Caco-2 (cell line): ENCODE data around the gene TPD52L1. TPM values are rescaled to one million over a fixed set of nuclear protein-coding genes. Genes with fewer than 3 reads are reported as not detected.

Experiments used
- Bru-seq: library from RNA; stranded (reverse); fragments of 400-500 nt; gene quantifications from one replicate; lab custom pipeline; 2021; lab: Mats Ljungman, UMichigan
- BruChase-seq, 2 experiments: library from RNA; stranded (reverse); fragments of 400-500 nt; gene quantifications; one replicate each; lab custom pipeline; 2021; lab: Mats Ljungman, UMichigan
- BruUV-seq: library from RNA; stranded (reverse); fragments of 400-500 nt; replicated peaks from 2 replicates; lab custom pipeline; 2021; lab: Mats Ljungman, UMichigan
- CTCF ChIA-PET: fragments of 300-600 bp; sonication (Branson Sonifier 250); formaldehyde crosslinking; loops from one replicate; lab custom pipeline; 2022; ENCODE audit warnings: antibody characterized with exemption; lab: Charles Lee
- POLR2A ChIA-PET: fragments of 300-600 bp; sonication (Branson Sonifier 250); formaldehyde crosslinking; loops from one replicate; lab custom pipeline; 2022; ENCODE audit warnings: antibody characterized with exemption; lab: Charles Lee
- DNase-seq, 2 experiments: peaks; one replicate each; pipeline versions ENCODE4 v3.0.0 to v3.0.0-alpha.2; 2020 to 2022
- H3K27me3 ChIP-seq: replicated peaks from 2 replicates; pipeline ENCODE4 v1.6.0; 2011; ENCODE audit warnings: low read length; ENCODE audit not compliant: control insufficient read depth, insufficient read depth
- H3K36me3 ChIP-seq: 2 replicates; pipeline ENCODE4 v1.5.1; 2011; ENCODE audit warnings: low read length; ENCODE audit not compliant: control insufficient read depth, insufficient read depth
- H3K4me1 ChIP-seq: fragments of 250-450 bp; sonication (Bioruptor Pico); 2 replicates; pipeline ENCODE4 v1.5.1; 2020; ENCODE audit warnings: mild to moderate bottlenecking
- H3K4me3 ChIP-seq: 2 replicates; pipeline ENCODE4 v1.5.1; 2011; ENCODE audit warnings: low read depth, mild to moderate bottlenecking, control low read depth, low read length
- H3K9me3 ChIP-seq: fragments of 250-450 bp; sonication (Bioruptor Pico); 2 replicates; pipeline ENCODE4 v1.5.1; 2020; ENCODE audit warnings: mild to moderate bottlenecking, moderate library complexity
- H3K27ac Mint-ChIP-seq: one replicate; pipeline ENCODE4 v1.8.0; 2022; ENCODE audit warnings: mixed read lengths; ENCODE audit not compliant: unreplicated experiment
- H3K27me3 Mint-ChIP-seq: one replicate; pipeline ENCODE4 v1.8.0; 2022; ENCODE audit warnings: mixed read lengths; ENCODE audit not compliant: insufficient read depth, unreplicated experiment
- H3K36me3 Mint-ChIP-seq: one replicate; pipeline ENCODE4 v1.8.0; 2022; ENCODE audit warnings: mild to moderate bottlenecking, mixed read lengths; ENCODE audit not compliant: insufficient read depth, unreplicated experiment
- H3K4me1 Mint-ChIP-seq: one replicate; pipeline ENCODE4 v1.8.0; 2022; ENCODE audit warnings: low read depth, mixed read lengths; ENCODE audit not compliant: unreplicated experiment
- H3K4me3 Mint-ChIP-seq: one replicate; pipeline ENCODE4 v1.8.0; 2022; ENCODE audit warnings: mild to moderate bottlenecking, moderate library complexity, mixed read lengths; ENCODE audit not compliant: unreplicated experiment
- H3K9me3 Mint-ChIP-seq: one replicate; pipeline ENCODE4 v1.8.0; 2022; ENCODE audit warnings: mixed read lengths; ENCODE audit not compliant: unreplicated experiment
- CTCF ChIP-seq, 2 experiments: fragments of 200-600 bp in 1 of 2; IDR thresholded peaks; 1 replicate in 1 of 2; 2 replicates in 1 of 2; pipeline versions ENCODE4 v1.5.1 to v1.8.0; 2011 to 2022; ENCODE audit warnings: antibody characterized with exemption in 1 of 2, control low read depth in 1 of 2, inconsistent platforms in 1 of 2, low read depth in 1 of 2, low read length in 1 of 2, mild to moderate bottlenecking in 1 of 2, moderate library complexity in 1 of 2; ENCODE audit not compliant: insufficient read depth in 1 of 2, severe bottlenecking in 1 of 2, unreplicated experiment in 1 of 2
- intact Hi-C: fragments of 100-400 bp; cut with micrococcal nuclease; formaldehyde crosslinking; loops from one replicate; pipeline ENCODE4 v1.10.0; 2022; ENCODE audit not compliant: unreplicated experiment
- long read RNA-seq: library from polyadenylated mRNA; stranded (forward); transcript quantifications from one replicate; pipeline ENCODE4 v2.0.0, GENCODE V29; 2022
- total RNA-seq: library from RNA; stranded (reverse); gene quantifications from 2 replicates; pipeline ENCODE4 v1.2.3, GENCODE V29; 2022

The TPD52L1 gene, protein sequence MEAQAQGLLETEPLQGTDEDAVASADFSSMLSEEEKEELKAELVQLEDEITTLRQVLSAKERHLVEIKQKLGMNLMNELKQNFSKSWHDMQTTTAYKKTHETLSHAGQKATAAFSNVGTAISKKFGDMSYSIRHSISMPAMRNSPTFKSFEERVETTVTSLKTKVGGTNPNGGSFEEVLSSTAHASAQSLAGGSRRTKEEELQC
- total RNA-seq (60.1 and 83.9 TPM in 2 replicates), Bru-seq, nascent RNA (percentile 76 among the genes with signal in this experiment), BruChase-seq, experiment 1, labeled RNA remaining after a 2-hour chase (percentile 63 among the genes with signal in this experiment), BruChase-seq, experiment 2, labeled RNA remaining after a 6-hour chase (percentile 63 among the genes with signal in this experiment)
- long read RNA-seq, transcript TPD52L1-202 (5 exons, 2,147 nt), result minor isoform, 26 of 111 reads
- long read RNA-seq, transcript TPD52L1-207 (6 exons, 999 nt), result minor isoform, 7 of 111 reads
- long read RNA-seq, transcript TPD52L1-213 (7 exons, 2,356 nt), result major isoform, 28 of 111 reads
- long read RNA-seq, partial matches to known transcripts, result 7 of 111 reads
- long read RNA-seq, other reads (novel, unspliced or antisense), result 34 of 111 reads

- no TSS peak for BruUV-seq
- peak within 1 kb of the TSS; percentile 42 for H3K27ac Mint-ChIP-seq
Measured at GRCh38 chr6:125153391-125154117, at the start of gene TPD52L1. Gene TPD52L1, plus strand, starts transcription at chr6:125153773. Its CDS starts 179 bp downstream, at chr6:125153952.

DNA sequence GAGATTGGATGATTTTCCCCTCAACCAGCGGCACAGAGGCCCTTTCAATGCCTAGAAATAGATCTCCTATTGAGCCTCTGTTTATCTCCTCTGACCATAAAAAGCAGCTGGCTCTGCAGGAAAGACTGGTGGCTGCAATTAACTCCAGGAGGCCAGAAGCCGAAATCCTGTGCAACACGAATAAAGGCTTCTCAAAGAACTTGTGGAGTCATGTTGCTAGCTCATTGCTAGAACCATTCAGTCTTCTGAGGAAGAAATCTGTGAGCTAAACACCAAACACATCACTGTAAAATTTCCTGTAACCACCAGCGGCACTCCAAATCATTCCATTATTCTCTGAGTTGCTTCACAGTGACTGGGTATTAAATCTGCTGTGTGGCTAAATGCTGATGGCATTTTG, 49.1 kb upstream of the TPD52L1 start:
- Mint-ChIP-seq H3K4me3 (no peak overlapping the region), H3K9me3 (peaks cover 5% of the 10 kb centered on the region), H3K36me3 (no peaks in the 10 kb centered on the region), H3K4me1 (no peaks in the 10 kb centered on the region), H3K27me3 (peaks cover 7% of the 10 kb centered on the region), H3K27ac (no peak overlapping the region)
- H3K36me3 ChIP-seq, result no peaks in the 10 kb centered on the region
- POLR2A ChIA-PET, result no interaction called here
- no peak for DNase-seq
- 0 out of 2 replicates have a peak, but pooled peaks cover 4% of the 10 kb centered on the region for H3K9me3 ChIP-seq
- no peak overlapping the region for H3K4me3 ChIP-seq
- intact Hi-C loops, result no loop called here
- CTCF ChIA-PET, result no interaction called here
- no peaks in the 10 kb centered on the region for H3K27me3 ChIP-seq
- no peak for TF ChIP-seq CTCF (IDR thresholded peaks at IDR 0.05; ENCODE audit: insufficient read depth in 1 of 2, low read depth in 1 of 2, low read length in 1 of 2, severe bottlenecking in 1 of 2, unreplicated experiment in 1 of 2)
- no TSS peak for BruUV-seq
- H3K4me1 ChIP-seq, result peaks cover 15% of the 10 kb centered on the region

More at GRCh38 chr6:125153391-125154117, at the start of gene TPD52L1:
- CTCF ChIA-PET, result interaction anchor here (0.7 to 1.5 kb wide), 7 partner anchors 9 to 283 kb away, joined by 3 to 5 read pairs (median 4); no protein-coding TSS in a partner anchor
- intact Hi-C loops, result loop anchor here (2.0 to 5.0 kb wide), 6 partner anchors 39 to 615 kb away; partner anchors contain the start of gene HDDC2
- H3K4me1 ChIP-seq, result no peaks in the 10 kb centered on the region
- peaks cover 8% of the 10 kb centered on the region for H3K27me3 Mint-ChIP-seq
- no peaks in the 10 kb centered on the region for H3K27me3 ChIP-seq
- H3K36me3 ChIP-seq, result no peaks in the 10 kb centered on the region
- peak within 1 kb of the TSS; percentile 78 for H3K4me3 ChIP-seq
- peaks cover 6% of the 10 kb centered on the region for H3K4me1 Mint-ChIP-seq
- no peaks in the 10 kb centered on the region for H3K9me3 ChIP-seq
- peak; percentile 79 to 97 for TF ChIP-seq CTCF (IDR thresholded peaks at IDR 0.05; ENCODE audit: insufficient read depth in 1 of 2, low read depth in 1 of 2, low read length in 1 of 2, severe bottlenecking in 1 of 2, unreplicated experiment in 1 of 2)
- H3K4me3 Mint-ChIP-seq, result peak within 1 kb of the TSS; percentile 81
- DNase-seq, result peak; percentile 85
- H3K9me3 Mint-ChIP-seq, result no peaks in the 10 kb centered on the region
- POLR2A ChIA-PET, result interaction anchor here (0.8 to 1.1 kb wide), 2 partner anchors 49 to 111 kb away, joined by 3 to 4 read pairs; no protein-coding TSS in a partner anchor
- no peaks in the 10 kb centered on the region for H3K36me3 Mint-ChIP-seq

GRCh38 chr6:125107048-125107447, 46.5 kb upstream of the TPD52L1 start:
- H3K27ac Mint-ChIP-seq, result no peak overlapping the region
- no peaks in the 10 kb centered on the region for H3K4me1 Mint-ChIP-seq
- CTCF ChIA-PET, result no interaction called here
- no peaks in the 10 kb centered on the region for H3K36me3 Mint-ChIP-seq
- POLR2A ChIA-PET, result no interaction called here
- H3K36me3 ChIP-seq, result no peaks in the 10 kb centered on the region
- intact Hi-C loops, result no loop called here
- no peak overlapping the region for H3K4me3 ChIP-seq
- H3K4me1 ChIP-seq, result peaks cover 10% of the 10 kb centered on the region
- no peaks in the 10 kb centered on the region for H3K27me3 ChIP-seq
- peaks cover 3% of the 10 kb centered on the region for H3K27me3 Mint-ChIP-seq
- no peak for DNase-seq
- BruUV-seq, result no TSS peak
- peaks cover 31% of the 10 kb centered on the region for H3K9me3 Mint-ChIP-seq
- no peak overlapping the region for H3K4me3 Mint-ChIP-seq
- peaks cover 9% of the 10 kb centered on the region for H3K9me3 ChIP-seq
- TF ChIP-seq CTCF (IDR thresholded peaks at IDR 0.05; ENCODE audit: insufficient read depth in 1 of 2, low read depth in 1 of 2, low read length in 1 of 2, severe bottlenecking in 1 of 2, unreplicated experiment in 1 of 2), result no peak
